Testis (tissue), 2 donors: ENCODE measurements around the gene DALRD3.

Experiments
- CTCF ChIP-seq, 3 experiments: fragments of 450-650 bp in 2 of 3; fragments of 200-600 bp in 1 of 3; sonication (generic) in 1 of 3; IDR thresholded peaks; one replicate each; pipeline ENCODE4 v1.5.1; 2016 to 2019; ENCODE audit warnings: antibody characterized with exemption in 3 of 3, mild to moderate bottlenecking in 2 of 3, moderate library complexity in 1 of 3
- POLR2A ChIP-seq: fragments of 450-650 bp; IDR thresholded peaks from one replicate; pipeline ENCODE4 v1.6.1; 2017; ENCODE audit warnings: antibody characterized with exemption, mild to moderate bottlenecking, moderate library complexity

DNA sequence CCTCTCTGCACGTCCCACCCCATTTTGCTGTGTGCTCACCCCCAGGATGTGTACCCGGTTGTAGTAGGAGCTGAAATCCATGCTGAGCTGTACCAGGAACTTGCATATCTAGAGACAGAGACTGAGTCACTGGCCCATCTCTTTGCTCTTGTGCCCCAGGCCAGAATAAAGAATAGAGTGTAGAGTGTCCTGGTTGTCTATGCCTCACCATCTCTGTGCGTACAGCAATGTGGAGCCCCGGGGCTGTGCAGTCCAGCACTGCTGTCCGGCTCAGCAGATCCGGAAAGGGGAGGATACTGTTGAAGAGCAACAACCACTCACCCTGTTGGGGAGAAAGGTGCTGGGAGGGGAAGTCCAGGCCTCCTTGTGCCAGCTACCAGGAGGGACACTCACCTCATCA, 2.6 kb downstream of the DALRD3 start:
- TF ChIP-seq CTCF (IDR thresholded peaks at IDR 0.05): no peak
- TF ChIP-seq POLR2A: no peak
